Measurements from ENCODE around the gene TIMM8B.

TIMM8B gene

GRCh38 chr11:112037527-112037926, 49.0 kb downstream of the TIMM8B start:
- TF ChIP-seq CTCF (IDR thresholded peaks at IDR 0.05; ENCODE audit: low read depth, low read length) = no peak
- DNase-seq (ENCODE audit: low read depth, low spot score) = no peak
- in situ Hi-C loops (cut with HindIII; ENCODE audit: low sequenced_read_pairs) = no loop called here
- H3K4me3 ChIP-seq (ENCODE audit: low read depth, low read length) = no peak overlapping the region

Measured in astrocyte of the spinal cord (primary cell).